Fibroblast of the aortic adventitia (primary cell): Measurements from ENCODE around the gene TEX2. TPM values are rescaled to one million over a fixed set of nuclear protein-coding genes. Genes with fewer than 3 reads are reported as not detected.

ENCODE experiments used
- DNase-seq: peaks from one replicate; pipeline ENCODE4 v3.0.0-alpha.2; 2010; ENCODE audit warnings: low read depth
- H3K4me3 ChIP-seq: 2 replicates; pipeline ENCODE4 v1.5.1; 2011; ENCODE audit warnings: low read depth, mild to moderate bottlenecking, control low read depth, low read length, moderate library complexity
- CTCF ChIP-seq: IDR thresholded peaks from 2 replicates; pipeline ENCODE4 v1.5.1; 2011; ENCODE audit warnings: mild to moderate bottlenecking, low read length, control low read depth, inconsistent platforms; ENCODE audit not compliant: insufficient read depth
- total RNA-seq: library from RNA; depleted of rRNA; stranded (reverse); fragments of >200 nt; gene quantifications from 2 replicates; pipeline ENCODE4 v1.2.3, GENCODE V29; 2012; ENCODE audit warnings: low replicate concordance

TEX2 gene
- 24.4 and 24.6 TPM in 2 replicates for total RNA-seq

- TF ChIP-seq CTCF, result no peak
- DNase-seq, result peak; percentile 75
- peak within 1 kb of the TSS; percentile 81 for H3K4me3 ChIP-seq
Observed at GRCh38 chr17:64263000-64263766, at the start of gene TEX2. TSS of gene TEX2 (minus strand) at chr17:64263260. CDS start at chr17:64214217, 49,043 bp downstream.

GRCh38 chr17:64309710-64310109, 46.6 kb upstream of the TEX2 start:
- DNase-seq, result no peak
- TF ChIP-seq CTCF, result no peak
- H3K4me3 ChIP-seq, result no peak overlapping the region

GRCh38 chr17:64309021-64309420, 46.0 kb upstream of the TEX2 start:
- no peak overlapping the region for H3K4me3 ChIP-seq
- DNase-seq, result no peak
- no peak for TF ChIP-seq CTCF

- TF ChIP-seq CTCF, result peak; percentile 73
- peak; percentile 81 for DNase-seq
- no peak overlapping the region for H3K4me3 ChIP-seq
Observed at GRCh38 chr17:64306850-64307463, 43.9 kb upstream of the TEX2 start.

GRCh38 chr17:64304551-64304950, 41.5 kb upstream of the TEX2 start:
- DNase-seq, result no peak
- no peak for TF ChIP-seq CTCF
- no peak overlapping the region for H3K4me3 ChIP-seq

- no peak for TF ChIP-seq CTCF
- H3K4me3 ChIP-seq, result no peak overlapping the region
- no peak for DNase-seq
Observed at GRCh38 chr17:64300699-64300965, 37.6 kb upstream of the TEX2 start.
